Measurements from ENCODE around the gene CSDE1. TPM values are rescaled to one million over a fixed set of nuclear protein-coding genes. Genes with fewer than 3 reads are reported as not detected.
A peak's percentile ranks its signal among the peaks of the same experiment; 100 is the strongest.
"Not testable (repeated sequence)": the region's sequence is repeated elsewhere in the genome, so short reads cannot be mapped to it uniquely, and the experiment has no call there.

CSDE1 gene
- total RNA-seq, result 539 and 645 TPM in 2 replicates

GRCh38 chr1:114757455-114758255, at the start of gene CSDE1:
TSS of gene CSDE1 (minus strand) at chr1:114757984. CDS start at chr1:114739890, 18,094 bp downstream.
- DNase-seq (ENCODE audit: extremely low read depth, low read depth, low spot score), result peak; percentile 92

DNA sequence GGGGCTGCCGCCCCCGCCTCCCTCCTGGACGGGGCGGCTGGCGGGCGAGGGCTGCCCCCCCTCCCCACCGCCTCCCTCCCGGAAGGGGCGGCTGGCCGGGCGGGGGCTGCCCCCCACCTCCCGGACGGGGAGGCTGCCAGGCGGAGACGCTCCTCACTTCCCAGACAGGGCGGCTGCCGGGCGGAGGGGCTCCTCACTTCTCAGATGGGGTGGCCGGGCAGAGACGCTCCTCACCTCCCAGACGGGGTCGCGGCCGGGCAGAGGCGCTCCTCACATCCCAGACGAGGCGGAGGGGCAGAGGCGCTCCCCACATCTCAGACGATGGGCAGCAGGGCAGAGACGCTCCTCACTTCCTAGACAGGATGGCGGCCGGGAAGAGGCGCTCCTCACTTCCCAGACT, 46.7 kb upstream of the CSDE1 start:
- not testable (repeated sequence) for DNase-seq (ENCODE audit: extremely low read depth, low read depth, low spot score)

- DNase-seq (ENCODE audit: extremely low read depth, low read depth, low spot score), result no peak
Measured at GRCh38 chr1:114803001-114803400, 45.2 kb upstream of the CSDE1 start.

- no peak for DNase-seq (ENCODE audit: extremely low read depth, low read depth, low spot score)
Measured at GRCh38 chr1:114794038-114794437, 36.3 kb upstream of the CSDE1 start.

GRCh38 chr1:114790581-114790980, 32.8 kb upstream of the CSDE1 start:
- DNase-seq (ENCODE audit: extremely low read depth, low read depth, low spot score), result not testable (repeated sequence)

DNA sequence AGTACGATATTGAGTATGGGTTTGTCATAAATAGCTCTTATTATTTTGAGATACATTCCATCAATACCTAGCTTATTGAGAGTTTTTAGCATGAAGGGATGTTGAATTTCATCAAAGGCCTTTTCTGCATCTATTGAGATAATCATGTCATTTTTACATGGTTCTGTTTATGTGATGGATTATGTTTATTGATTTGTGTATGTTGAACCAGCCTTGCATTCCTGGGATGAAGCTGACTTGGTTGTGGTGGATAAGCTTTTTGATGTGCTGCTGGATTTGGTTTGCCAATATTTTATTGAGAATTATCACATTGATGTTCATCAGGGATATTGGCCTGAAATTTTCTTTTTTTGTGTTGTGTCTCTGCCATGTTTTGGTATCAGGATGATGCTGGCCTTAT, 28.7 kb upstream of the CSDE1 start:
- not testable (repeated sequence) for DNase-seq (ENCODE audit: extremely low read depth, low read depth, low spot score)

- no peak for DNase-seq (ENCODE audit: extremely low read depth, low read depth, low spot score)
Measured at GRCh38 chr1:114782476-114782875, 24.7 kb upstream of the CSDE1 start.

DNA sequence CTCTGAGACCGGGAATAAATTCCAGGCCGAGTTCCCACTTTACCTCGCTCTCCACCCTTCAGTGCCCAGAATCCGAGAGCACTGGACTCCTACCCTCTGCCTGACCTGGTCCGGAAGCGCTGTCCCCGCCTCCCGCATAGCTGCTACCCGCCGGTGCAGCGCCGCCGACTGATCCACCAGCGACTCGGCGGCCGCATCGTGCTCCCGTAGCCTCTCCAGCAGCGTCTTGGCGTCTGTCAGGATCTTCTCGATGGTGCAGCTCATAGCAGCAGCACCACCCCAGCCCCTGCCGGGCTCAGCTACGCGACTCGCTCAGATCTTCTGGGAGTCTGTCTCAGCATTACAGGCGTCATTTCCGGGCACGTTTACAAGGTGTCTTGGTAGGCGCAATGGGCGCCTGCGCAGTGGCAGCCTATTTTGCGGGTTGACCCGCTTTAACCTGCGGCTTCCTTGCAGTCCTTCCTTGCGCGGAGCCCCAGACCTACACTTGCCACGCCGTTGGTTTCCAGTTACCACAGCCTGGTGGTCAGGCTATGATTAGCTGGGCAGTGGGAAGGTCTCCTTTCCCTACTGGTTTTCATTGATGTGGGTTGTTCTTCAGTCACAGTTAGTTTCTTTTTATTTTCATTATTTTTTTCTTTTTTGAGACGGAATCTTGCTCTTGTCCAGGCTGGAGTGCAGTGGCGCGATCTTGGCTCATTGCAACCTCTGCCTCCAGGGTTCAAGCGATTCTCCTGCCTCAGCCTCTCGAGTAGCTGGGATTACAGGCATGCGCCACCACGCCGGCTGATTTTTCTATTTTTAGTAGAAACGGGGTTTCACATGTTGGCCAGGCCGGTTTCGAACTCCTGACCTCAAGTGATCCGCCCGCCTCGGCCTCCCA, 22.8 kb upstream of the CSDE1 start, which contains the start of gene SIKE1:
SIKE1 (minus strand) TSS at position 342 of the 883 bp plus-strand sequence; CDS start at position 264, 78 bp downstream.
- peak; percentile 58 for DNase-seq (ENCODE audit: extremely low read depth, low read depth, low spot score)

DNA sequence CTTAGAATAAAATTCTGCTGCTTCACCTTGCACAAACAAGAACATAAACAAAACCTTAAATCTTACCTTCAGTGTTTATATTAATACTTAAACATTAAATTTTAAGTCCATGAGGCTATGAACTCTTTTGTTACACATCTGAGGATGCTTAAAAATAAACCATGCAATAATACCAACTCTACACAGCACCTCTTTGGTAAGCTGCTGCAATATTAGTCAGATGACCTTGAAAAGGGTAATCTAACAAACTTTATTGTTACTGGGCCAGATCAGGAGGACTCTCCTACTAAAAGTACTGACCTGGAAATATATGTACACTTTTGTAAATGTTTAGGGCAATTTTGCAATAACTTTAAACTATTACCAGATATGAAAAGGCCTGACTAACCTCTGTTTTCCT, 21.9 kb upstream of the CSDE1 start:
- no peak for DNase-seq (ENCODE audit: extremely low read depth, low read depth, low spot score)

- not testable (repeated sequence) for DNase-seq (ENCODE audit: extremely low read depth, low read depth, low spot score)
Measured at GRCh38 chr1:114776726-114777125, 18.9 kb upstream of the CSDE1 start.

- DNase-seq (ENCODE audit: extremely low read depth, low read depth, low spot score), result no peak
Measured at GRCh38 chr1:114771992-114772391, 14.2 kb upstream of the CSDE1 start.

- DNase-seq (ENCODE audit: extremely low read depth, low read depth, low spot score), result no peak
Measured at GRCh38 chr1:114770989-114771388, 13.2 kb upstream of the CSDE1 start.

DNA sequence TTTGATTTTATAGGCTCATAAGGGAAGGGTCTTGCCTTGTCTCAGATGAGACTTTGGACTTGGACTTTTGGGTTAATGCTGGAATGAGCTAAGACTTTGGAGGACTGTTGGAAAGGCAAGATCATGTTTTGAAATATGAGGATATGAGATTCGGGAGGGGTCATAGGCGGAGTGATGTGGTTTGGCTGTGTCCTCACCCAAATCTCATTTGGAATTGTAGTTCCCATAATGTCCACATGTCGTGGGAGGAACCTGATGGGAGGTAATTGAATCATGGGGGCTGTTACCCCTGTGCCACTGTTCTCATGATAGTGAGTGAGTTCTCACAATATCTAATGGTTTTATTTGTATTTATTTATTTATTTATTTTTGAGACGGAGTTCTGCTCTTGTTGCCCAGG, 6.9 kb upstream of the CSDE1 start:
- no peak for DNase-seq (ENCODE audit: extremely low read depth, low read depth, low spot score)

GRCh38 chr1:114758256-114758832, 560 bp upstream of the CSDE1 start:
- DNase-seq (ENCODE audit: extremely low read depth, low read depth, low spot score), result no peak

DNA sequence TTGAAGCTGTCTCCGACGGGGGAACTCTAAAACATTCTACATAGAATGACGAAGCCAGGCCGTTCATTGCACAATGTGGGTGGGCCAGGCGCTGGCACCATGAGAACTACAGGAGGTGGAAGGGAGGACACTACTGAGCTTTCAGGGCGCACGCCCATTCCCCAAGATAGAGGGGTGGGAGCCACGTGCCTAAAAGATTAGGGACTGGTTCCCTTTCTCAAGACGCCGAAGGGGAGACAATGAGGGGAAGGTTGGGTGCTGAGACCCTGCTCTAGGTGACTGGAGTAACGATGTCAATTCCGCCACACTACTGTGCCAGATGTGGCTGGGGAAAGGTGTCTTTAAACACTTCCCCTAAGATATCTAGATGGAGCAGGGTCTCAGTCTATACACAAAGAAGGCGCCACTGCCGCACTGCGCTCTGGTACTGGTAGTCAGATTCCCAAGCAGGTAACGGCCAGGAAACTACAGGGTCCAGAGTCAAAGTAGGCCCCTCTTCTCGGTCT, 782 bp downstream of the CSDE1 start:
- no peak for DNase-seq (ENCODE audit: extremely low read depth, low read depth, low spot score)

- DNase-seq (ENCODE audit: extremely low read depth, low read depth, low spot score), result no peak
Measured at GRCh38 chr1:114756009-114756892, 1.5 kb downstream of the CSDE1 start.

DNA sequence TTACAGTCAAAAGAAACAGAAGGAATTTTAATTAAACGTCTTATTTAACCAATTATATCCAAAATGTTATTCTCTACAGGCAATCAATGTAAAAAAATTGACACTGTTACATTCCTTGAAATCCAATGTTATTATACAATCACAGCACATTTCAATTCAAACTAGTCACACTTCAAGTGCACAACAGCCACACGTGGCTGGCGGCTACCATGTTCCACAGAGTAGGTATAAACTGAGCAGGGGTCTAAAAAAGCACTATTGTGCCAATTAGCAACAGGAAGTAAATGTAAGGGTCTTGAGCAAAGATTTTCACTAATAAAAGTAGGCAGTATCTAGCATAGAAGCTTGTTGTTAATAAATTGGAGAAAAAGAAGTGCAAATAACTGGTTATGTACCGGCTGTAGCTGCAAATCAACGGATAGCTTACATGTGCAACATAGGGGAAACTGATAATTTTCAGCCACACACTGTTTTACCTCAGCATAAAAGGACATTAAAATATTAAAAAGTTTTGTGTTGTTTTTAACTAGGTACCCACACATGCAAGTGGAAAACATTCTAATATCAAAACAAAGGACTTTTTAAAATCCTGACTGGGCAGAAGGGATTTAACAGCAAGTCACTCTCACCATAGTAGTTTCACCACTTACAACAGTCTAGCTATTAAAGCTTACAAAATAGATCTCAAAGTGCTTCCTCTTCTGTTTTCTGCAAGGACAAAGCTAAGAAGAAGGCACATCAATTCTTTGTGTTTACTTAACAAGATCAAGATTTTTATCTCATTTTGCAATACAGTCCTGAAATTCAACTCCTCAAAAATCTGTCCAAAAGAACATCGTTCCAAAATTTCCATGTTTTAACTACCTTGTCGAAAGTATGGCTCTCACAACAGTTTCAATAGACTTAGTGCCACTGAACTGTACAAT, 2.5 kb downstream of the CSDE1 start:
- DNase-seq (ENCODE audit: extremely low read depth, low read depth, low spot score), result no peak

GRCh38 chr1:114753702-114754101, 4.1 kb downstream of the CSDE1 start:
- DNase-seq (ENCODE audit: extremely low read depth, low read depth, low spot score), result not testable (repeated sequence)

GRCh38 chr1:114753143-114753542, 4.6 kb downstream of the CSDE1 start:
- DNase-seq (ENCODE audit: extremely low read depth, low read depth, low spot score), result no peak
